Right ventricle myocardium inferior (tissue), 1 donor: ENCODE data around the gene CYP3A4. TPM values are rescaled to one million over a fixed set of nuclear protein-coding genes. Genes with fewer than 3 reads are reported as not detected.
"Not testable (repeated sequence)": the region's sequence is repeated elsewhere in the genome, so short reads cannot be mapped to it uniquely, and the experiment has no call there.

Experiments used
- ATAC-seq: fragments of 200-7000 bp; cut with Tn5 transposase; one replicate; pipeline ENCODE4 v1.9.1; 2020; ENCODE audit warnings: mild to moderate bottlenecking, moderate library complexity
- DNase-seq: peaks from one replicate; pipeline ENCODE4 v3.0.0; 2021; ENCODE audit errors: missing footprints
- intact Hi-C: fragments of 100-400 bp; cut with DNase I; formaldehyde crosslinking; loops from one replicate; pipeline ENCODE4 v1.11.0; 2022
- long read RNA-seq: library from polyadenylated mRNA; unstranded; transcript quantifications from one replicate; pipeline ENCODE4 v2.0.0, GENCODE V29; 2021
- total RNA-seq: library from RNA; stranded (reverse); fragmentation: NEBNext Ultra II Directional; extraction: Animal tissue kit (Norgen Biotek cat#: 25700); gene quantifications from one replicate; pipeline ENCODE4 v1.2.1, GENCODE V29; 2021
- donor health status: DM: no; HTN: yes; CAD: no; lungs with severe emphysema.

CYP3A4 gene
- not detected for total RNA-seq
- long read RNA-seq: 0 reads

DNA sequence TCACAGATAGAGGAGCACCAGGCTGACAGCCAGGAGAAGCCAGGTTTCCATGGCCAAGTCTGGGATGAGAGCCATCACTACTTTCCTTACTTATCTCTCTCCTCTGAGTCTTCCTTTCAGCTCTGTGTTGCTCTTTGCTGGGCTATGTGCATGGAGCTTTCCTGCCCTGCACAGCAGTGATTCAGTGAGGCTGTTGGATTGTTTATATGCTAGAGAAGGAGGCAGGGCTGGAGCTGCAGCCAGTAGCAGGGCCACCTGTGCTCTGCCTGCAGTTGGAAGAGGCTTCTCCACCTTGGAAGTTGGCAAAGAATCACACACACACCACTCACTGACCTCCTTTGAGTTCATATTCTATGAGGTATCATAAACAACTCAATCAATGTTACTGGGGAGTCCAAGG, at the start of gene CYP3A4:
CYP3A4 (minus strand) TSS at position 178 of the 400 bp plus-strand sequence; CDS start at position 75, 103 bp downstream.
- DNase-seq: no peak
- intact Hi-C loops: no loop called here
- ATAC-seq: no peak

DNA sequence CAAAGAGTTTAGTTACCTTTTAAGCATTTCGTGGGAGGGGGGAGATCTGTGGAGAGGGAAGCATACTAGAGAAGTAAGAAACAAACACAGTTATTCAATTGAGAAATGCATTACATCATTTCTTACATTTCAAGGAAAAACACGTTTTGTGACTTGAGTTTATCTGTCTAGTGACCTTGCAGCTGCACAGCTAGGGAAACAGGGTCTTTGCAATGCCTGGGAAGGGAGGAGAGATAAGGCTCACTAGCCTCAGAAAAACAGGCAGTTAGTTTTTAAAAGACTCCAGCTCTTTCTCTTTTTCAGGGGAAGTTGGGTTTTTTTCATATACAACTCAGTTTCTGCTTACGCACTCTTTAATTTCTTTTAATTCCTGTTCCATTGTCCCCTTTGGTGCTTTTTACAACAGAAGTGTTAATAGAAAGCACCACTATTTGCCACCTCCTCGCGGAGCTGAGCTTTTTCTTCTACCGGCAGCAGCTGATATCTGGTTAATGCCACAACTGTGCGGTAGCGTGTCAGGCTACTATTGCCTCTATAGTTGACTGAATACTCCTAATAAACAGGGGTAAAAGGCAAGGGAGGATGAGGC, 49.4 kb upstream of the CYP3A4 start:
- ATAC-seq: no peak
- intact Hi-C loops: no loop called here
- no peak for DNase-seq

DNA sequence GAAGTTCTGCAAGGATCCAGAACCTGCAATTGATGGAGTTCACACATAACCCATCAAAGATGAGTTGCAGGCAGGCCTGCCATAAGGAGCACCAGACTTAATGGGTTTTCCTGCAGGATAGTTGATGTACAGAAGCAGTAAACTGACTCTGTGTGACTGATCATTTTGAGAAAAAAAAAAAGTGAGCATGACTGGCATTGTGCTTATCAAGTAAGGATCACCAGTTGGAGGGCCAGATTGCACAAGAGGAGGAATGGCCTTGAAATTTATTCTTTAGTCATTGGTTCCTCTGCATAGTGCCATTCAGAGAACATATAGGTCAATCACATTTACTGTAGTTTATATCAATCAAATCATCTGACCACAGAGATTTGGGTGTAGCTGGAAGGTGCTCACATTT, 47.6 kb upstream of the CYP3A4 start:
- intact Hi-C loops: no loop called here
- ATAC-seq (no peak), DNase-seq (no peak)

DNA sequence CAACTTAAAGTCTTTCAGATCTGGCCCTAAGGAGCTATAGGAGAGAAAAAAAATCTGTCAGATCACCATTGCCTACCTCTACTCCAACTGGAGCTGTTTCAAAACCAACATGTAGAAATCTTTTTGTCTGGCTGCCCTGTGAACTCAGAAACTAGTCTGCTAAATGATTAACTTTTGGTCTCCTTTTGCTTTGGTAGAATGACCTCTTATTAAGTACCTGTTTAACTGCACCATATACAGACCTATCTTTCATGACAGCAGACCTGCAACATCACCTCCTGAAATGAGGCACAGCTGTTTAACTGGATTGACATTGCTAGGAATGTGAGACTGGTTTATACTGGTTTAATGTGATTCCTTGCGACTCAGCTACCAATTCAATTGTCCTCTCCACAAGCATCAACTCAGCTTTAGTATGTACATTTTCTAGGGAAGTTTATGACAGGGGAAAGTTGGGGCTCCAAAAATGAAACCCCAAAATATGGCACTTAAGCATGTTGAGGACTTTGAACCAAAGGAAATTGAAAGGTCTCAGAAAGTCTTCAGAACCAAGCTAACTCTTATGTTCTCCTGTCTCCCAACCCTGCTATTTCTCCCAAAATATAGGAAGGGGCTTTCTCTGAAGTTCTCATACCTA, 45.7 kb upstream of the CYP3A4 start:
- intact Hi-C loops: no loop called here
- ATAC-seq (no peak), DNase-seq (no peak)

DNA sequence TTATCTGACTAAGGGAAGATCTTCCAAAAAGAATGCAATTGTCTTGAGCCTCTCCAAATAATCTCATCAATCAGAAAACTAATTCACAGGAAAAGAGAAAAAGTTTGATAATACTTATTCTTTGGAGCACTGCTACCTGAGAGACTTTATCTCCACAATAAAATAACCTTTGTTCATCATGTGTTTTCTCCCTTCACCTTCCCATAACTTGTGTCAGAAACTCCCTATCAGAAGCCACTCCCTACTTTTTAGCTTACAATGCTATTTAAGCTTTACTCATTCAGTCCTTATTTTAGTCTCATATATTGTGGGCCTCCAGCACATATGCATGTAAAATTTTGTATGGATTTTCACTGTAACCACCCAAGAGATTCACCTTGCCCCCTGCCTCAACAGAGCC, 44.8 kb upstream of the CYP3A4 start:
- DNase-seq (no peak), ATAC-seq (no peak)
- intact Hi-C loops: no loop called here

DNA sequence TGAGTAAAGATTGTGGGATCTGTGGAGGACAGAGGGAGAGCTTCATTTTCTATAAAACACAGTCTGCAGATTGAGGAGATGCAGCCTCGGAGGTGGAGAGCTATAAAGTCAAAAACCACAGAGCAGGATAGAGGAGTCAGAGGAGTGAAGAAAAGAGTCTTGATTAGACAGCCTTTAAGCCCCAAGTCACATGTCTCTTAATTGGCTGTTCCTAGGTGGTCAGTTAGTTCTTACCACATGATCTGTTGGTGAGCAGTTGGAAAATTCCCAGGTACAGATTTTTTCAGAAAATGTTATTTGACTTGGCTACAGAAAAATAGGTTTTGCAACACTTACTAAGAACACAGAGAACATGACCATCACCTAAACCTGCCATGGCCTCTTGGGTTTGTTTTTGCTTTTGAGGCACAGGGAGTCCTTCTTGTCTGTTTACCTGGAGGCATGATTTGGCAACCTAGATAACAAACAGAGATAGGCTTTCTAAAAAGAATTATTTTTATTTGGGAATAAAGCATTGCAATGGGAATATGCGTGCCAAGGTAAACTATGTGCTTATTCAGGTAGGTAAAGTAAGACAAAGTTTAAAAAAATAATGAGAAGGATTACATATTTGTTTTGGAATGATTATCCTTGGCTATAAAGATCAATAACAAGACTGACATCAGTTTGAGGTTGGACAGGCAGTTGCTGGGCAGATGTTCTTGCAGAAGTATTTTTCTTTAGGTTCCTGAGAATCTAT, 43.2 kb upstream of the CYP3A4 start:
- no peak for DNase-seq
- no peak for ATAC-seq
- intact Hi-C loops: no loop called here

DNA sequence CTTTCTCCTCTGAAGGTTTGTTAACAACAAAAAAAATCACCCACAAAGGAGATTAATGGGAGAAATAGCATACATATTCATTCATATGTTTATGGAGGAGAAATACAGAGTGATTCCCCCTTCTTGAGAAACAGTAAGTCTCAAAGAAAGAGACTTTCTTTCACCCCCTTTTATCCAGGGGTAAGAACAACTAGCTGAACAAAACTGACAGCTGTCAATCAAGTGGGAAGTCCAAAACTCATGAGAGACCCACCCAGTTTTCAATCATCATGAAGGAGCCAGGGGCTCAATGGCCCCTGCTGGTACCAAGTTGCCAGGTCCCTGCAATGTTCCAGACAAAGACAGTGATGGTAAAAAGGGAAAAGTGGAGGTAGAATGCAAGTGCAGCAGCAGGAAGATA, 41.9 kb upstream of the CYP3A4 start:
- intact Hi-C loops: no loop called here
- ATAC-seq (no peak), DNase-seq (no peak)

DNA sequence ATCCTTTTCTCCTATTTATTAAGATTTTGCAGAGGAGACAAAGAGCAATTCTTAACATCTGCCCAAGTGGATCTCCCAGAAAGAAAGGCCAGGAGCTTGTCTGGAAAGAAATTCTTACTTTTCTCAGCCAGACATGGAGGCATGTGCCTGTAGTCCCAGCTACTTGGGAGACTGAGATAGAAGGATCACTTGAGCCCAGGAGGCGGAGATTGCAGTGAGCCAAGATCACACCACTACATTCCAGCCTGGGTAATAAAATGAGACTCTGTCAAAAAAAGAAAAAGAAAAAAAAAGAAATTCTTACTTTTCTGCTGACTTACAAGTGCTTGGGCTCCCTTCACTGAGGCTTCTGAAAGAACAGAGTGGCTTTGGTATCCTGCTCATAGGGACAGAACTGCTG, 41.5 kb upstream of the CYP3A4 start:
- DNase-seq: no peak
- intact Hi-C loops: no loop called here
- no peak for ATAC-seq

DNA sequence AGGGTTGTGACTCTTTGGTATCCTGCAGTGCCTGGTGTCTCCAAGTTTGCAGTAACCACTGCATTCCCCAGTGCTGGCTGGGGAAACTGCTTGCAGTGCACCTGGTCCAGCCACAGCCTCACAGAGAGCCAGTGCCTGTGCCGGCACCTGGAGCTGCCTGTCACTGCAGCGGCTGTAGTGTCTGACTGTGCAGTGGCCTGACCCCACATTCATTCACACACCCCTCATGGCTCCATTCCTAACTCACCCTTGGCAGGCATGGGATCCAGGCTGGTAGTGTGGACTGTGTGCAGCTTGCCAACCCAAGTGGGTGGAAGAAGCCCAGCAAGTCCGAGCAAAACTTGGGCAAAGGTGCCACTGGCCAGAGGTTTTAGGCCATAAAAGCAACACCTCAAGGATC, 40.1 kb upstream of the CYP3A4 start:
- intact Hi-C loops: no loop called here
- no peak for DNase-seq
- ATAC-seq: no peak

DNA sequence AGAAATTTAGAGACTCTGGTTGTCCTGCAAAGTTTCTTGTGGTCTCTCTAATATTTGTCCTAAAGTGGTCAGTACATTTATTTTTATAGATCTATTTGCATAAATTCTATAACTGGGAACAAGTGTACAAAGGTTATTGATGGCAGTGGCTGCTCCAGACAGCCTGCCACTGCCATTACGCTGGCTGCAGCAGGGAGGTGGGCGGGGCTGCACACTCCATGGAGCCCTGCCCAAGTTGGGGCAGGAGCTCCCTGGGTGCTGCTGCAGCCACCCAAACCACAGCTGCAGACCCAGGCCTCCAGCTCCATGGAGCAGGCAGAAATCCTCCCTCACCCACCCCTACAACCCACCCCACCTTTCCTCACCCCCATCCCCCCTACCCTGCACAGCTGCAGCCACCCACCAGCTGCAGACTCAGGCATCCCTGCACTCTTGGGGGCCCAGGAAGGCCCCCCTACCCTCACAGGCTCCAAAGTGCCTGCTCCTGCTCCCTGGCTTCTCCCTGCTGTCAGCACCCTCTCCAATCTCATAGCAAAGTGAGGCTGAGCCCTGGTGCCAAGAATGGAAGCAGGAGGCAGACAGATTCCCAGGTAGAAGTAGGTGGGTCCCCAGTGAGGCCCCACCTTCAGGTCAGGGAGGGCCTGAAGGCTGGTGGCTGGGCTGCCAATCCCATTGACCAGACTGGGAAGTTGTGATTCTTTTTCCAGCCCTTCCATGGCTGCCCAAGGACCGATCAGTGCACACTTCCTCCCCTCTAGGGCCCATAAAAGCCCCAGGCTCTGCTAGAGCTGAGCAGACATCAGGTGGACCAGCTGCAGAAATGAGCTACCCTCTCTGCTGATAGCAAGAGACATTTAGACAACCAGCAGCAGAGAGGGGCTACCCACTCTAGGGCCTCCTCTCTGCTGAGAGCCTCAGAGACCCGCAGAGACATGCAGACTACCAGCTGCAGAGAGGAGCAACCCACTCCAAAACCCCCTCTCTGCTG, 39.0 kb upstream of the CYP3A4 start:
- DNase-seq (no peak), ATAC-seq (peak; percentile 5)

DNA sequence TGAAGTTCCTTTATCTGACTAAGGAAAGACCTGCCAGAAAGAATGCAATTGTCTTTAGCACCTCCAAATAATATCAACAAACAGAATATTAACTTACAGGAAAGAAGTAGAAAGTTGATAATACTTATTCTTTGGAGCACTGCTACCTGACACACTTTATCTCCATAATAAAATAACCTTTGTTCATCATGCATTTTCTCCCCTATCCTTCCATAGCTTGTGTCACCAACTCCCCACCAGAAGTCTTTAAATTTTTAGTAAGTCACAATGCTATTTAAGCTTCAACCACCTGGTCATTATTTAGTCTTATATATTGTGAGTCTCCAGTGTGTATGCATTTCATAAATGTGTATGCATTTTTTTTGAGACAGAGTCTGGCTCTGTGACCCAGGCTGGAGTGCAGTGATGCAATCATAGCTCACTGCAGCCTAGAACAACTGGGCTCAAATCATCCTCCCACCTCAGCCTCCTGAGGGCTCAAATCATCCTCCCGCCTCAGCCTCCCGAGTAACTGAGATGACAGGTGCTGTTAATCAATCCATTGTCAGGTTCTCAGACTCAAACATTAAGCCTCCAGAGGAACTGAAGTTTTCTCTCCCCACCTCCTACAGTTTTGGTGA, 36.5 kb upstream of the CYP3A4 start:
- no peak for ATAC-seq
- intact Hi-C loops: no loop called here
- no peak for DNase-seq

More for the DNA sequence above, 39.0 kb upstream of the CYP3A4 start:
- intact Hi-C loops: no loop called here

DNA sequence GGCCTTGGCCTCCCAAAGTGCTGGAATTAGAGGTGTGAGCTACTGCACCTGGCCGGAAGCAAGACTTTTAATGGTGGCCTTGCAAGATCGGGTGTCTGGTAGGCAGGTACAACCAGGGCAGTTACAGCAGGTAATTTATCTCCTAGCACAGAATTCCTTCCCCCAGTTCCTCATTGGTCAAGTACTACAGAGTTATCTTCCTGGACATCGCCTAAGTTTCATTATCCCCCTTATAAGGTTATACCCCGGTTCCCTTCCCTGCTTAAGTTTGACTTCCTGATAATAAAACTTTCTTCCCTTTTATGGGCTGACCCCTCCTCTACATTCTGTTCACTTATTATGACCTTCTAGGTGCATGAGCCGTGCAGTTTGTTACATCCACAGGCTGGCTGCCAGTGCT, 24.8 kb upstream of the CYP3A4 start:
- intact Hi-C loops: no loop called here
- DNase-seq (no peak), ATAC-seq (no peak)

DNA sequence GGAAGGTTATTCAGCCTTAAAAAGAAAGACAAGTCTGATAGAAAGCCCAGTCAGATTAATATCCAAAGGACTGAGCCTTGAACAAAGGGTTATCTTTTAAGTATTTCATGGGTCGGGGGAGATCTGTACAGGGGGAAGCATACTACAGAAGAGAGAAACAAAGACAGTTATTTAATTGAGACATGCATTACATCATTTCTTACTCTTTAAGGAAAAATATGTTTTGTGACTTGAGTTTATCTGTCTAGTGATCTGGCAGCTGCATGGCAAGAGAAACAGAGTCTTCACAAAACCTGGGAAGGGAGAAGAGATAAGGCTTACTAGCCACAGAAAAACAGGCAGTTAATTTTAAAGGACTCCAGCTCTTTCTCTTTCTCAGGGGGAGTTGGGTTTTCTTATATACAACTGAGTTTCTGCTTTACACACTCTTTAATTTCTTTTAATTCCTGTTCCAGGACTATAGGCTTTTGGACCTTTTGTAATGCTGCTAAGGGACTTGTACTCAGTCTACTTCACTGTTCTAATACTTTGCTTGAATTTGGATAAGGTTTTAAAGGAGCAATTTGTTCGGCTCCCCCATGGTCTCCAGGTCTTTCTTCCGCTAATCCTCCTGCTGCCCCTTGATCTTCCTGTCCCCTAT, 23.0 kb upstream of the CYP3A4 start:
- ATAC-seq: no peak
- DNase-seq: no peak
- intact Hi-C loops: no loop called here

DNA sequence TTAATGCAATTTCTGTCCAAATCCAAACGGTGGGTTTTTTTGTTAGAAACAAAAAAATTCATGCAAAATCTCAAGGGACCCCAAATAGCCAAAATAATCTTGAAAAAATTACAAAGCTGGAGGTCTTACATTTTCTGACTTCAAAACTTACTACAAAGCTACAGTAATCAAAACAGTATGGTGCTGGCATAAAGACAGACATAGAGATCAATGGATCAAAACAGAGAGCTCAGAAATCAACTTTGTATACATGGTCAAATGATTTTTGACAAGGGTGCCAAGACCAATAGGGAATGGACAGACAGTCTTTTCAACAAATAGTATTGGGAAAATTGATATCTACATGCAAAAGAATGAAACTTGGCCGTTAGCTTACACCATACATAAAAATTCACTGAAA, 21.7 kb upstream of the CYP3A4 start:
- intact Hi-C loops: no loop called here
- DNase-seq (no peak), ATAC-seq (no peak)

DNA sequence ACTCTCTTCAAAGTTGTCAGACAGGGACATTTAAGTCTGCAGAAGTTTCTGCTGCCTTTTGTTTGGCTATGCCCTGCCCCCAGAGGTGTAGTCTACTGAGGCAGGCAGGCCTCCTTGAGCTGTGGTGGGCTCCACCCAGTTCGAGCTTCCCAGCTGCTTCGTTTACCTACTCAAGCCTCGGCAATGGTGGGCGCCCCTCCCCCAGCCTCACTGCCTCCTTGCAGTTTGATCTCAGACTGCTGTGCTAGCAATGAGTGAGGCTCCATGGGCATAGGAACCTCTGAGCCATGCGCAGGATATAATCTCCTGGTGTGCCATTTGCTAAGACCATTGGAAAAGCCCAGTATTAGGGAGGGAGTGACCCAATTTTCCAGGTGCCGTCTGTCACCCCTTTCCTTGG, 19.1 kb upstream of the CYP3A4 start:
- intact Hi-C loops, ATAC-seq: not testable (repeated sequence)

DNA sequence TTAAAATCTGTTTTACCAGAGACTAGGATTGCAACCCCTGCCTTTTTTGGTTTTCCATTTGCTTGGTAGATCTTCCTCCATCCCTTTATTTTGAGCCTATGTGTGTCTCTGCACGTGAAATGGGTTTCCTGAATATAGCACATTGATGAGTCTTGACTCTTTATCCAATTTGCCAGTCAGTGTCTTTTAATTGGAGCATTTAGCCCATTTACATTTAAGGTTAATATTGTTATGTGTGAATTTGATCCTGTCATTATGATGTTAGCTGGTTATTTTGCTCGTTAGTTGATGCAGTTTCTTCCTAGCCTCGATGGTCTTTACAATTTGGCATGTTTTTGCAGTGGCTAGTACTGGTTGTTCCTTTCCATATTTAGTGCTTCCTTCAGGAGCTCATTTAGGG, 17.4 kb upstream of the CYP3A4 start:
- intact Hi-C loops, ATAC-seq, DNase-seq: not testable (repeated sequence)

More for the DNA sequence above, 19.1 kb upstream of the CYP3A4 start:
- DNase-seq: peak; percentile 61

DNA sequence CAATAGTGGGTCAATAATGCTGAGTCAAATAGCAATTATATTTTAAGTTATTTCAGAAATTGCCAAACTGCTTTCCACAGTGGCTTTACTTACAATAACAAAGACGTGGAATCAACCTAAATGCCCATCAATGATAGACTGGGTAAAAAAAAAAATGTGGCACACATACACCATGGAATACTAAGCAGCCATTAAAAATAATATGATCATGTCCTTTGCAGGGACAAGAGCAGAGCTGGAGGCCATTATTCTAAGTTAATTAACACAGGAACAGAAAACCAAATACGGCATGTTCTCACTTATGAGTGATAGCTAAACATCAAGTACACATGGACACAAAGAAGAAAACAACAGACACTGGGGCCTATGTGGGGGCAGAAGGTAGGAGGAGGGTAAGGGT, 15.0 kb upstream of the CYP3A4 start:
- ATAC-seq (no peak), DNase-seq (no peak)
- intact Hi-C loops: no loop called here

DNA sequence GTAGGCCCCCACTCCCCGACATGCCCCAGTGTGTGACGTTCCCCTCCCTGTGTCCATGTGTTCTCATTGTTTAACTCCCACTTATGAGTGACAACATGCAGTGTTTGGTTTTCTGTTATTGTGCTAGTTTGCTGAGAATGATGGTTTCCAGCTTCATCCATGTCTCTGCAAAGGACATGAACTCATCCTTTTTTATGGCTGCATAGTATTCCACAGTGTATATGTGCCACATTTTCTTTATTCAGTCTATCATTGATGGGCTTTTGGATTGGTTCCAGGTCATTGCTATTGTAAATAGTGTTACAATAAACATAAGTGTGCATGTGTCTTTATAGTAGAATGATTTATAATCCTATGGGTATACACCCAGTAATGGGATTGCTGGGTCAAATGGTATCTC, 11.9 kb upstream of the CYP3A4 start:
- DNase-seq, ATAC-seq, intact Hi-C loops: not testable (repeated sequence)
